HG03439 (cell line): ENCODE results near the gene RBMX.

Experiments
- ATAC-seq: cut with Tn5 transposase; IDR thresholded peaks from one replicate; pipeline ENCODE4 v1.9.1; 2021; ENCODE audit warnings: mild to moderate bottlenecking, moderate library complexity; ENCODE audit not compliant: unreplicated experiment

Gene RBMX

GRCh38 chrX:136849395-136849794 lies 31.1 kb downstream of the RBMX start:
- ATAC-seq: no peak

- ATAC-seq: no peak
Measured at GRCh38 chrX:136847874-136848273, 32.7 kb downstream of the RBMX start.

GRCh38 chrX:136839196-136839595 lies 41.3 kb downstream of the RBMX start:
- no peak for ATAC-seq

GRCh38 chrX:136835761-136836160 lies 44.8 kb downstream of the RBMX start:
- no peak for ATAC-seq

- no peak for ATAC-seq
Measured at GRCh38 chrX:136829413-136829812, 51.1 kb downstream of the RBMX start.

GRCh38 chrX:136828830-136829229 lies 51.7 kb downstream of the RBMX start:
- ATAC-seq: no peak

- no peak for ATAC-seq
Measured at GRCh38 chrX:136827026-136827425, 53.5 kb downstream of the RBMX start.

GRCh38 chrX:136825771-136826170 lies 54.8 kb downstream of the RBMX start:
- ATAC-seq: no peak
